SK-N-SH treated with all-trans-retinoic acid at 6 μM for 48 hours (cell line): ENCODE measurements around the gene NDUFB2.

ENCODE experiments used
- ATAC-seq: fragments of 200-7000 bp; cut with Tn5 transposase; 3 replicates; pipeline ENCODE4 v1.9.1; 2020; ENCODE audit warnings: mild to moderate bottlenecking, moderate library complexity
- ARNTL ChIP-seq: fragments of 450-650 bp; formaldehyde crosslinking; IDR thresholded peaks from 2 replicates; pipeline ENCODE4 v1.5.0; 2020; ENCODE audit warnings: low read depth, mild to moderate bottlenecking, moderate library complexity, borderline replicate concordance
- BACH2 ChIP-seq: fragments of 250-450 bp; sonication (Bioruptor Pico); IDR thresholded peaks from 2 replicates; pipeline ENCODE4 v1.9.0; 2021; ENCODE audit warnings: mild to moderate bottlenecking, borderline replicate concordance
- CREB5 ChIP-seq: fragments of 250-450 bp; sonication (Bioruptor Pico); IDR thresholded peaks from 2 replicates; pipeline ENCODE4 v1.5.1; 2020; ENCODE audit warnings: low read depth, mild to moderate bottlenecking, moderate library complexity
- CSDC2 ChIP-seq: fragments of 250-450 bp; sonication (Bioruptor Pico); IDR thresholded peaks from 2 replicates; pipeline ENCODE4 v1.5.0; 2020; ENCODE audit warnings: mild to moderate bottlenecking, moderate library complexity
- CSRNP3 ChIP-seq: fragments of 250-450 bp; sonication (Bioruptor Pico); IDR thresholded peaks from 2 replicates; pipeline ENCODE4 v1.5.1; 2021; ENCODE audit warnings: mild to moderate bottlenecking, moderate library complexity
- ESRRG ChIP-seq: fragments of 250-450 bp; sonication (Bioruptor Pico); IDR thresholded peaks from 2 replicates; pipeline ENCODE4 v1.6.1; 2021; ENCODE audit warnings: mild to moderate bottlenecking
- GLIS3 ChIP-seq: fragments of 250-450 bp; sonication (Bioruptor Pico); IDR thresholded peaks from 2 replicates; pipeline ENCODE4 v1.5.0; 2020; ENCODE audit warnings: mild to moderate bottlenecking, moderate library complexity
- ISL1 ChIP-seq: fragments of 250-450 bp; sonication (Bioruptor Pico); IDR thresholded peaks from 2 replicates; pipeline ENCODE4 v2.1.2; 2022; ENCODE audit warnings: mild to moderate bottlenecking, moderate library complexity
- OSR1 ChIP-seq: fragments of 250-450 bp; sonication (Bioruptor Pico); IDR thresholded peaks from 2 replicates; pipeline ENCODE4 v1.8.0; 2022; ENCODE audit warnings: moderate library complexity, mild to moderate bottlenecking, inconsistent platforms
- PATZ1 ChIP-seq: fragments of 250-450 bp; sonication (Bioruptor Pico); IDR thresholded peaks from 2 replicates; pipeline ENCODE4 v1.8.0; 2020; ENCODE audit warnings: mild to moderate bottlenecking, moderate library complexity, borderline replicate concordance
- POU6F1 ChIP-seq: fragments of 250-450 bp; sonication (Bioruptor Pico); IDR thresholded peaks from 2 replicates; pipeline ENCODE4 v1.8.0; 2021; ENCODE audit warnings: low read depth, mild to moderate bottlenecking, moderate library complexity, borderline replicate concordance
- PPARA ChIP-seq: fragments of 250-450 bp; sonication (Bioruptor Pico); IDR thresholded peaks from 2 replicates; pipeline ENCODE4 v1.5.0; 2020; ENCODE audit warnings: mild to moderate bottlenecking, borderline replicate concordance
- RARB ChIP-seq: fragments of 250-450 bp; sonication (Bioruptor Pico); IDR thresholded peaks from 2 replicates; pipeline ENCODE4 v1.8.0; 2021; ENCODE audit warnings: mild to moderate bottlenecking, moderate library complexity
- SNAI2 ChIP-seq: fragments of 250-450 bp; sonication (Bioruptor Pico); IDR thresholded peaks from 2 replicates; pipeline ENCODE4 v1.5.0; 2020; ENCODE audit warnings: mild to moderate bottlenecking, moderate library complexity
- TCF4 ChIP-seq: fragments of 250-450 bp; sonication (Bioruptor Pico); IDR thresholded peaks from 2 replicates; pipeline ENCODE4 v1.8.0; 2021; ENCODE audit warnings: mild to moderate bottlenecking, moderate library complexity, borderline replicate concordance
- TOX ChIP-seq: fragments of 250-450 bp; sonication (Bioruptor Pico); IDR thresholded peaks from 2 replicates; pipeline ENCODE4 v1.8.0; 2021; ENCODE audit warnings: mild to moderate bottlenecking, moderate library complexity, borderline replicate concordance
- TSHZ2 ChIP-seq: fragments of 250-450 bp; sonication (Bioruptor Pico); IDR thresholded peaks from 2 replicates; pipeline ENCODE4 v1.5.0; 2020; ENCODE audit warnings: mild to moderate bottlenecking, moderate library complexity
- ZFP3 ChIP-seq: fragments of 250-450 bp; sonication (Bioruptor Pico); IDR thresholded peaks from 2 replicates; pipeline ENCODE4 v1.5.0; 2020; ENCODE audit warnings: mild to moderate bottlenecking, moderate library complexity
- ZFP30 ChIP-seq: fragments of 450-650 bp; formaldehyde crosslinking; IDR thresholded peaks from 2 replicates; pipeline ENCODE4 v1.5.0; 2022; ENCODE audit warnings: mild to moderate bottlenecking, moderate library complexity
- ZNF565 ChIP-seq: fragments of 450-650 bp; formaldehyde crosslinking; conservative IDR thresholded peaks from 2 replicates; pipeline ENCODE4 v1.5.0; 2020; ENCODE audit warnings: low read depth, mild to moderate bottlenecking, moderate library complexity
- ZNF70 ChIP-seq: fragments of 450-650 bp; formaldehyde crosslinking; IDR thresholded peaks from 2 replicates; pipeline ENCODE4 v1.5.0; 2020; ENCODE audit warnings: mild to moderate bottlenecking, moderate library complexity
- ZNF8 ChIP-seq: fragments of 450-650 bp; formaldehyde crosslinking; IDR thresholded peaks from 2 replicates; pipeline ENCODE4 v1.5.0; 2020; ENCODE audit warnings: mild to moderate bottlenecking, moderate library complexity

NDUFB2 gene

GRCh38 chr7:140734096-140734495 is 37.6 kb downstream of the NDUFB2 start:
- ATAC-seq: no peak
- TF ChIP-seq CSDC2 (no peak), TOX (no peak), CSRNP3 (CRISPR knock-in tag) (no peak), ZNF565 (CRISPR knock-in tag) (no peak), RARB (CRISPR knock-in tag) (no peak), PATZ1 (no peak), ZNF8 (CRISPR knock-in tag) (no peak), ZNF70 (no peak), TCF4 (no peak), OSR1 (CRISPR knock-in tag) (no peak), SNAI2 (no peak), TSHZ2 (no peak), ISL1 (CRISPR knock-in tag) (no peak), POU6F1 (no peak), ZFP30 (no peak), ZFP3 (CRISPR knock-in tag) (no peak), PPARA (CRISPR knock-in tag) (no peak), GLIS3 (CRISPR knock-in tag) (no peak)

GRCh38 chr7:140734729-140735128 is 38.2 kb downstream of the NDUFB2 start:
- no peak for ATAC-seq
- TF ChIP-seq ISL1 (CRISPR knock-in tag): no peak
- no peak for TF ChIP-seq CSDC2
- no peak for TF ChIP-seq GLIS3 (CRISPR knock-in tag)
- no peak for TF ChIP-seq ARNTL (CRISPR knock-in tag)
- TF ChIP-seq SNAI2: no peak
- TF ChIP-seq ZNF8 (CRISPR knock-in tag): no peak
- TF ChIP-seq POU6F1: no peak
- TF ChIP-seq ZFP30: no peak
- TF ChIP-seq TSHZ2: no peak
- no peak for TF ChIP-seq RARB (CRISPR knock-in tag)
- TF ChIP-seq TOX: no peak
- TF ChIP-seq ZNF70: no peak
- no peak for TF ChIP-seq ZFP3 (CRISPR knock-in tag)
- TF ChIP-seq CSRNP3 (CRISPR knock-in tag): no peak
- TF ChIP-seq CREB5 (CRISPR knock-in tag): no peak
- no peak for TF ChIP-seq TCF4
- no peak for TF ChIP-seq ESRRG (CRISPR knock-in tag)
- TF ChIP-seq BACH2: no peak
- TF ChIP-seq PPARA (CRISPR knock-in tag): no peak
- TF ChIP-seq, all 23 proteins: peak for 0
